GM18517 (cell line): ENCODE results near the gene TRAPPC11.

Experiments used
- ATAC-seq: cut with Tn5 transposase; IDR thresholded peaks from one replicate; pipeline ENCODE4 v1.9.1; 2021; ENCODE audit warnings: mild to moderate bottlenecking, moderate library complexity; ENCODE audit not compliant: unreplicated experiment

Gene TRAPPC11

DNA sequence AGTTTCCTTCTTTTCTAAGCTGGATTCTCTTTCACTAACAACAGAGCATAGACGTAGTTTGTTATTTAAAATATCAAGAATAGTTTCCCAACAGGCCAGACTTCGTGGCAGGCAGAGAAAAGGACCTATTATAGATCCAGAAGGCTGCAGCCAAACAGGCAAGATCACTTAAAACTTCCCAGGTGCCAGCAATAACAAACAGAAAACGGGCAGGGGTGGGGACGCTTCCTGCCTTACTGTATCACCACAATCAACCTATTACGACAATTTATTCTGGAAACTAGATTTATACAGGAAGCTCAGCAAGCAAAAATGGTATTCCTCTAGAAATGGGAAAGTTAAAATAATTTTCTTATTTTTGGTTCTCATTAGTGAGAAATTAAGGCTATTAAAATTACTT, 22.2 kb upstream of the TRAPPC11 start:
- ATAC-seq: no peak

DNA sequence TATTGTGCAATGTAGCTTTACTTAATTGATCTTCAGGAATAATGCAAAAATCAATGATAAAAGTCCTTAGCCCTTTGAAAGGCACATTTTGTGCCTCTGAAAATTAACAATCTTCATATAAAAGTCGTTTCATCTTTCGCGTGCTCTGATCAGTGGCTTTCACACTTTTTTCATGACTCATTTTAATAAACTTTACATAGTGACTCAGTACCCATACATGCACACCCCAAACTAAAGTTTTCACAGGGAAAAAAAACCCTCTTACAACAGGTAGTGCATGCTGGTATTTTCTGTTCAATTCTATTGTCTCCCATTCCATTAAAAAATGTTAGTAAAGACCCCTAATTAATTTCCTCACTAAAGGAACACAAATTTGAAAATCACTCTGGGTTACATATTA, 21.6 kb upstream of the TRAPPC11 start:
- ATAC-seq: no peak

DNA sequence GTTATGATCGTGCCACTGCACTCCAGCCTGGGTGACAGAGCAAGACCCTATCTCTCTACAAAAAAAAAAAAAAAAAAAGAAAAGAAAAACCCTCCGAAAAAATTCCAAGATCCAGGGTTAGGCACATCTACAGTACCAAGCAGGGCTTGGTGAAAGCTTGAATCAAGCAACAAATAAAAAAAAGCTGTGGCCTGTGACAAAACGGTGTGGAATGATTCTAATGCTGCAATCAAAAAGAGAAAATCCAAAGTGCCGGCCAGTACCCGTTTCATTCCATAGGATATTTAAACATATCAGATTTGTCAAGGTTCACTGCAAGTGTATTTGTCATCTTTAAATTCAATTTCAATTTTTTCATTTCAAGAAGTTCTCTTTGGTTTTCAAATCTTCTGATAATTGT, 20.7 kb upstream of the TRAPPC11 start:
- ATAC-seq: no peak

DNA sequence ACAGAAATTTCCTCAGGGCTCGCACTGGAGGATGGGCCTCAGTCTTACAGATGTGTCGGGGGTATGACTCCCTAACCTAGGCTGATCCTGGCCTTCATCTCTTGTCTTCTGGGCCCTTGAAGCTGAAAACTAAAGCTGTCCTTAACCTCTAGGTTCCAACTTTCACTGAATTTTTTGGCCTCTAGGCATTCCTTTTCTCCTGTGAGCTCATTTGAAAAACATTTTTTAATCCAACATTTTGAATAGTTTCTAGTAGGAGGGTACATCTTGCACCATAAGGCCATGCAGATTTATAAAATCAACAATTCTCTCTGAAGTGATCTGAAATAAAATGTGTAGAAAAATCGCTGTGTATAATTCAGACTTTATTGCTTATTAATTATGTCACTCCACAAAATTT, 19.8 kb upstream of the TRAPPC11 start:
- ATAC-seq: no peak

DNA sequence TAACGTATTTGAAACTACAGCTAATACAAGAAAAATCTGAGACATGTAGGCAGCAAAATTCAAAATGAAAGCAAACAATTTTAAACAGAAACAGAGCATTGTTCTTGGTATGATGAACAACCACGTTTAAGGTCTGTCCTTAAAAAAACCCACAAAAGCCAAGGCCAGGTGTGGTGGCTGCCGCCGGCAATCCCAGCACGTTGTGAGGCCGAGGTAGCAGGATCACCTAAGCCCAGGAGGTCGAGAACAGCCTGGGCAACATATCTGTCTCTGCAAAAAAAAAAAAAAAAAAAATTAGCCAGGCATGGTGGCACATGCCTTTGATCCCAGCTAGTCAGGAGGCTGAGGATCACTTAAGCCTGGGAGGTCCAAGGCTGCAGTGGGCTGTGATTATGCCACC, 13.8 kb upstream of the TRAPPC11 start:
- ATAC-seq: no peak

DNA sequence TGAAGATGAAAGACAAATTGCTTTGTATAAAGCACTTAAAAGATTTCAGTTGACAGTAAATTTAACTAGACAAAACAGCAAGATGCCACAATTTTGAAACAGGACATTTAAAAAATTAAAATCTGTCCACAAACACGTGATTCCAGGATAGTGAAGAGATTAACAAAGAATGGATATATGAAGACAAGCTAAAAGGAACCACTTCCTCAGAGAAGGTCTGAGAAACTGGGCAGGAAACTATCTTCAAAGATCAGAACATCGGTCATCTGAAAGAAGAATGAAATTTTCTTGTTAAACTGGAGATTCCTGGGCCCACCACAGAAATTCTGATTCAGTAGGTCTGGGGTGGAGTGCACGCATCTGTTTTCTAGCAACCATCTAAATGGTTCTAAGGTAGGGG, 1.5 kb upstream of the TRAPPC11 start:
- no peak for ATAC-seq

DNA sequence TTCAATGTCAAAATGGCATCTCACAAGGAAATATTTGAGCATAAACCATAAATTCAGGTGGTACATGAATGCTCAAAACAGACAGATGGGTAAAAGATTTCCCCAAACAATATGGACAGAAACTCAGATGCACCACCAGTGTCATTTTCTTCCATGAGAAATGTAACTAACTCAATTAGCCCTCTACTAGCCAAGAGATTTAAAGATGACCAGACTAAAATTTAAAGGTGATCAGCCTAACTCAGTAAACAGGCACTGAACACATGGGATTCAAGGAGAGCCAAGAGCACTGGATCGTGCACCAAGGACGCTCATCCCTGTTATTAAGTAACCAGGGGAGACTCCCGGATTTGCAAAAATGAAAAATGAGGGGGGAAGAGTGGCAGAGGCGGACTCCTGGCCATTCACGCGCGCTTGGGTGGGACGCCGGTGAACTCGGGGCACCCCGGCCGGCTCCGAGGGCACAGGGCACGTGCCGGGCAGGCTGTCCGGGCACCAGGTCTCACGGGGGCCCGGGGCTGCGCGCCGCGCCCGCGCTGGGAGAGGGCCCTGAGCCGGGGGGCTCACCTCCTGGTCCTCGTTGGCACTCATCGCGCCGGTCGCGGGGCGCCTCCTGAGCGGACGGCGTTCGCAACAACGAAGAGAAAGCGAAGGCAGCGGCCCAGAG, 598 bp upstream of the TRAPPC11 start:
- peak; percentile 45 for ATAC-seq

DNA sequence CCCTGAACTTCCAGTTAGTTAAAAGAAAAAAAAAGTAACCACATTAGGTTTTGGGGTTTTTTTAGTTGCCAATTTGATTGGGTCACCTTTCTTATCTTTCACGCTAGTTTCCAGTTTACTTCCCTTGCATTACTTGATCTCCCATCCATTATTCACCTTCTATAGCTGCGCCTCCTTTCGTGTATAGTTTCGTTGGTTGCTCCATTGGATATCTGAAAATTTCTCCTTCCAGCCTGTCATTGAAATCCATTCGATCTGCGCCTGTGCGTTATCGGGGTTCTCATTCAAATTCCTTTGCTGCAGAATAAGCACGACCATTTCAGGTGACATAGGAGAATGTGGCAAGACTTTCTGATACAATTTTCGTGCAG, 764 bp downstream of the TRAPPC11 start:
- ATAC-seq: no peak

DNA sequence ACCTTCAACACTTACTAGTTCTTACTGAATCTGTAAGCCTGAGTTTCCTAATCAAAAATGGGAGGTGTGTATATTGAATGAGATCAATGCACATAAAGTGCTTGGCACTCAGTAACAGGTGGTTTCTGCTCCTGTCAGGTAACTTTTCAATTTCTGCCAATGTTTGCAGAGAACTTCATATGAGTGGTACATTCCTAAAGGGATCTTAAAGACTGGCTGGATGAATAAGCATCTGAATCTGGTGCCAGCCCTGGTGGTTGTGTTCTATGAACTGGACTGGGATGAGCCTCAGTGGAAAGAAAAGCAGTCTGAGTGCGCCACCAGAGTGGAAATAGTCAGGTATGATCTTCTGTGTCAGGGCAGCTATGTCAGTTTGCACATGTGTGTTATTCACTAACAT, 7.0 kb downstream of the TRAPPC11 start:
- ATAC-seq: no peak

DNA sequence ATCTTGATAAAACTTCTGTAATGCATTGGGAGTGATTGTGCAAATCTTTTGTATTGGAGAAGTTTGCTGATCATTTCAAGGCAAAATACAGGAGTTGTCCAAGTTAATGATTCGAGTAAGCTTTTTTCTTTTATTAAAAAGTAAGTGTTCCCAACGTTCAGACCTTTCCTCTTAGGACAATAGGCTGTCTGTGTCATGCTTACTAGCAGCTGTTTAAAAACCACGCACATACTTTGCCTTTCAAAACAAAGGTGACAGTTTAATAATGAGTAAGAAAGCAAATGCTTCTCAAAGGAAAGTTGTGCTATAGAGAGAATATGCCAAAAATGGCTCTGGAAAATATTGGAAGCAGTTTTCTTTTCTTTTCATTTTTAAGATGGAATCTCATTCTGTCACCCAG, 11.2 kb downstream of the TRAPPC11 start:
- ATAC-seq: no peak

DNA sequence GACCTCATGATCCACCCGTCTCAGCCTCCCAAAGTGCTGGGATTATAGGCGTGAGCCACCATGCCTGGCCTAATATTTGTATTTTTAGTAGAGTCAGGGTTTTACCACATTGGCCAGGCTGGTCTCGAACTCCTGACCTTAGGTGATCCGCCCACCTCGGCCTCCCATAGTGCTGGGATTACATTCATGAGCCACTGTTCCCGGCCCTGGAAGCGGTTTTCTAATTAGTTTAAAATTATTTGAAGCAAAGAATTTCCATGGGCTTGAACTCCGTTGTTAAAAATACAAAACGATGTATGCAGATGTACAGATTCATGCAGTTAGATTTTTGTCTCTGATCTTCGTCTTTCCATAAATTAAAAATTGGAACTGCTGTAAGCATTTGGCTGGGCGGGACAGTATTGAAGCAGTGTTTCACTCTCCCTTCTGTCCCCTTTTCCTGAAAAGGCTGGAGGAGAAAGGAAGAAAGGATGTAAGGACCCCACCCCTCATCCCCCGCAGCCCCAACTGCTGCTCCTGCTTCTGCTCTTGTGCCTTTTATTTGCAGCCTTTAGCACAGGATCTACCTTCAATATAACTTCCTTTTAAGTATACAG, 12.0 kb downstream of the TRAPPC11 start:
- ATAC-seq: no peak

DNA sequence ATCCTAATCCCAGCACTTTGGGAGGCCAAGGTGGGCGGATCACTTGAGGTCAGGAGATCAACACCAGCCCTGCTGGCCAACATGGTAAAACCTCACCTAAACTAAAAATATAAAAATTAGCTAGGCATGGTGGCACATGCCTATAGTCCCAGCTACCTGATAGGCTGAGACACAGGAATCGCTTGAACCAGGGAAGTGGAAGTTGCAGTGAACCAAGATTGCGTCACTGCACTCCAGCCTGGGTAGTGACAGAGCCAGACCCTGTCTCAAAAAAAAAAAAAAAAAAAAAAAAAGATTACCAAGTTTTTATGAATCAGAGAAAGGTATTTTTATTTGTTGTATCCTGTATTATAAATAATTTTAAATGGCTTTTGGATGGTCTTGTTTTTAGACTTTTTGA, 15.1 kb downstream of the TRAPPC11 start:
- ATAC-seq: no peak

DNA sequence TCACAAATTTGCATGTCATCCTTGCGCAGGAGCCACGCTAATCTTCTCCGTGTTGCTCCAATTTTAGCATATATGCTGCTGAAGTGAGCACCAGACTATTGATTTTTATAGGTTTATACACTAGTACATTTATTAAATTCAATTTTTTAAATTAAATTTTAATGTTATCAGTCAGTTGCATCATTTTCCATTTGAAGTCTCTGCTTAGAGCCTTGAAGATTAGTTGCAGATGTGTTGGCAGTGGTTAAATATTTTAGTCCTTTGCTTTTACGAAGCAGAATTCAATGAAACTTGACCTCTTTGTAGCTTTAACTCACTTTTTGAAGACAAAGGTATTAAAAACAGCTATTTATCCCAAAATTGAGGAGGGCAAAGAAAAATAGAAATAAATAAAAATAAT, 16.5 kb downstream of the TRAPPC11 start:
- ATAC-seq: no peak

DNA sequence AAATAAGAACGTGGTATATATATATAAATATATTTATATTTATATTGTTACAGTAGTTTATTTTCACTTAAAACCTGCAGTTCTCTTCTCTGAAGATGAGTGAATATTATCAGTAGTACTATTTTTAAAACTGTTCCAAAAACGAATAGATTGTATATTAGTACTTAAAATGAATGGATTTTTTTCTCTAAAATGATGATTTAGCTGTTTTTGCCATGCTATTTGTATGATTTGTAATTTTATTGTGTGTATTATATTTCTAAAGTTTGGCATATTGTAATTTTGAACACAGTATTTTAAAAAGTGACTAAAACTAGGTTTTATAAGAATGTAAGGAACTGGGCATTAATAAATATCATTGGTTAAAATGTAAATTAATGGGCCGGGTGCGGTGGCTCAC, 22.0 kb downstream of the TRAPPC11 start:
- ATAC-seq: no peak

DNA sequence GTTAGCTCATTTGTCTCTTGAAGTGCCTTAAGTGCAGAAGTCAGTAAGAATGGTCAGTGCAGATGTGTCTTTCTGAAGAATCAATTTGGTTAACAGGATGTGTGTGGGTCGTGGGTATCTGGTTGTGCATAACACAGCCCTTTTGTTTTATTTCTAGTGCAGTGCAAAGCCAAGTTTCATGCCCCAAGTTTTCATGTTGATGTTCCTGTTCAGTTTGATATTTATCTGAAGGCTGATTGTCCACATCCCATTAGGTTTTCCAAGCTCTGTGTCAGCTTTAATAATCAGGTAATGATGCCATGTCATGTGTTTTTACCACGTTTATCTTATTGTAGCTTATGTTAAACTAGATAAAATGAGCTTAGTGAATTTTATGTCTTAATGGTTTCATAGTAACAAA, 27.4 kb downstream of the TRAPPC11 start:
- ATAC-seq: no peak

DNA sequence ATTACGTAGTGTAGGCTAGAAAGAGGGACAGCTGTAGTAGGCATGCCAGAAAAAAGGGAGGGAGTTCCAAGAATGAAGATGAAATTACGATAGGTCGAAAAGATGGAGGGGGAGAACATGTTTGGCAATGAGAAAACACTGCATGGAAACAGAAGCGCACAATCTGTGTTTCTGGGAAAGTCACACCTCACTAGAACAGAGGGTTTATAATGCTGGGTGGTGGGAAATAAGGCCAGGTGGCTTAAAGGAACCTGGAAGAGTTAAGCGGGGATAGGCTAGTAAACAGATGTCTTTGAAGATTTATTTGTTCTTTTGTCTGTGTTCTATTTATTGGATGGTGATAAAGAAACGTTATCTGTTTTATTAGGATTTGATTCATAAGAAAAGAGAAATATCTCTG, 29.1 kb downstream of the TRAPPC11 start:
- ATAC-seq: no peak

DNA sequence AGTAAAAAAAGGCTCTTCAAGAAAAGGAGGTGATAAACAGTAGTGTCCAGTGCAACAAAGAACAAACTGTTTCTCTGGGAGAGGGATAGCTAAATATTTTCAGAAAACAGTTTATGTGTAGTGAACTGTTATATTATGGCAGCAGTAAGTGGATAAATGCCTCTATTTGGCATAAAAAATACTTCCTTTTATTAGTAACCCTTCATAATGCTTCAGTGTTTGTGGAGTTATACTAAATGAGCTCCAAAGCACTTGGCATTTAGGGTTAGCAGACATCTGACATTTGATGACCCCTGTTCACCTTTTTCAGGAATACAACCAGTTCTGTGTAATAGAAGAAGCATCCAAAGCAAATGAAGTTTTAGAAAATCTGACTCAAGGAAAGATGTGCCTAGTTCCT, 31.9 kb downstream of the TRAPPC11 start:
- ATAC-seq: no peak

DNA sequence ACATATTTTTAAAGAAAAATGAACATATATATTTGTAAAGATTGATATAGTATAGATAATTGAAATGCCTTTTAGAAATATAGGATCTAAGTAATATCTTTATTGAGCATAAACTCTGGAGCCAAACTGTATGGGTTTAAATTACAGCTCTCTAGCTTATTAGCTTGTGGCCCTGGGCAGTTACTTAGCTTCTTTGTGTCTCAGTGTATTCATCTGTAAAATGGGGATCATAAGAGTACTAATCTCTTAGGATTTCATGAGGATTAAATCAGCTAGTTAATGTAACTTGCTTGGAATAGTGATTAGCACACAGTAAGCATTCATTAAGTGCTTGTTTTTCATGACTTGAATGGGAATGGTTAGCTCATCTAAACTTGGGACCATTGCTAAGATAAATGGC, 32.8 kb downstream of the TRAPPC11 start:
- no peak for ATAC-seq

DNA sequence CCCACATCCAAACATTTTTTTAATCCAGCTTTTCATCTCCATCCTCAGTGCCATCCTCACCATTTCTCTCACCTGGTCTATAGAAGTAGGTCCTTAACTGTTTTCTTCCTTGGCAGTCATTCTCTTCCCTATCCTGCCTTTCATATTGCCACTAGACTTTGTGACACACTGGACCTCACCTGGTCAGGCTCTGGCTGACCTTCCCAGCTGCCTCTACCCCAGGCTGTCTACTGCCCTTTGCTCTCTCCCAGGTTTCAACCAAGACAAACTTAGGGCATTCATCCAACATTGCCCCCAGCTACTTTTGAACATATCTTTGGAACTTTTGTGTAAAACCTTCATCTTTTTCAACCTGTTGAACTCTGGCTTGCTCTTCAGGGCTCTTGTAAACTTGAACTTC, 39.8 kb downstream of the TRAPPC11 start:
- no peak for ATAC-seq

DNA sequence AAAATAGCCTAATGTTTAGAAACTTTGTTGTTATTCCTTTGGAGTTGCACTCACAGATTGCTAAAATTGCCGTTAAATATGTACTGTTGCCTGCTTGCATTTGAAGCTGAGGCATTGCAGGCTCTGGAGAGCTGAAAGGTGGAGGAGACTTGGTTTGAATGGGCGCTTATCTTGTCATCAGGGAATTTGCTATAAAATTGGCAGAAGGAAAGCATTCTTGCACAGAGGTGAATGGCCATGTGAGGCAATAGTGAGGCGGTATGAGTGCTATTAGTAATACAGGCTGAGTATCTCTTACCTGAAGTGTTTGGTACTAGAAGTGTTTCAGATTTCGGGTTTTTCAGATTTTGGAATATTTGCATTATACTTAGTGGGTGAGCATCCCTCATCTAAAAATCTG, 41.3 kb downstream of the TRAPPC11 start:
- ATAC-seq: no peak

DNA sequence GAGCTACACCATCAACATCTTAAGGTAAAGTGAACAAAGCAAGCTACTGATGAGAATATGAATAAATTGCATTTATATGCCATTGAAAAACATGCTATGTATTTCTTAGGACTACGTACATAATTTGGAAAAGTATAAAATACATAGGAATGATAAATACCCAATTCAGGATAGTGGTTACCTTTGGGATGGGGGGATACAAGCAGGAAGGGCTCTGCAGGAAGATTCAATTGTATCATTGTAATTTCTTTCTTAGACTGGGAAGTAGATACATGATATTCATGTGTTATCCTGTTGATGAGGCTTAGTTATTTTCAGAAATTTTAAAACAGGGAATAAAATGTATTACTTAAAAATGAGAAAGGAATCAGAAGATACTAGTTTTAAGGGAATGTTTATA, 43.4 kb downstream of the TRAPPC11 start:
- no peak for ATAC-seq

DNA sequence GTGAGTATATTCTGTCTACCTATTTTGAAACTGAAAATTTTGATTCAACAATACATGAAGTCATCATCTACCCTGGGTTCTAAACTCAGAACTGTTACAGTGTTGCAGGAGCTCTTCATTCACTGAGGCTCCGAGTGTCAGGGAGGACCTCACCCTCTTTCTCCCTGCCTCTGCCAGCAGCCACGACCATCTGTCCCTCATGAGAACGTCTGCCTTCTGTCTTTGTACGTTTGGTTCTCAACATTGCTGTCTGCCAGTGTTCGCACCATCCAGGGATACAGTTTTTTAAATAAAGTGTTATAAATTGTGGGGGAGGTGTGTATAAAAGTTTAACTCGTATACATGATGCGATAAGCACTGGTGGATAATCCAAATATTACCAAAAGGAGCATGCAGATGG, 55.5 kb downstream of the TRAPPC11 start:
- ATAC-seq: no peak

DNA sequence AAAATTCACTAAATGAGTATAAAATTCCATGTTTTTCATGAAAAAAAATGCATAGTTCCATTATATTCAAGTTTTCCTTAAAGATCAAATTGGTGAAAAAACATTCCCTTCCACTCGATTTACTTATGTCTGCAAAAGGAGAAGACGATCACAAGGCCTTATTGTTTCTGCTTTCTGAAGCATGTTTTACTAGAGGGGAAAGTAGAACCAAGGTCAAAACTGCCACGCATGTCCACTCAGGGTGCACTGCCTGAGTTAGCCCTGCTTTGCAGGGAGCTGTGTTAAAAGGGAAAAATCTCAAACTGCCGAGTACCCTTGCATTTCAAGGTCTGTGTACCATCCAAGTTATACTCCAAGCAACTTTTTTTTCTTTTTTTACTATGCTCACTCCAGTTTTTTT, 57.2 kb downstream of the TRAPPC11 start:
- no peak for ATAC-seq
